Calu3 (cell line): Measurements from ENCODE around the gene SND1. TPM values are rescaled to one million over a fixed set of nuclear protein-coding genes. Genes with fewer than 3 reads are reported as not detected.

Experiments
- BruUV-seq: library from RNA; stranded (reverse); fragments of 400-500 nt; replicated peaks from 2 replicates; lab custom pipeline; 2021; lab: Mats Ljungman, UMichigan
- CTCF ChIA-PET: fragments of 300-600 bp; sonication (Branson Sonifier 250); formaldehyde crosslinking; loops from one replicate; lab custom pipeline; 2022; ENCODE audit warnings: antibody characterized with exemption; lab: Charles Lee
- DNase-seq: peaks from one replicate; pipeline ENCODE4 v3.0.0; 2022
- H3K27ac Mint-ChIP-seq: one replicate; pipeline ENCODE4 v1.8.0; 2022; ENCODE audit warnings: mixed read lengths; ENCODE audit not compliant: unreplicated experiment
- H3K27me3 Mint-ChIP-seq: one replicate; pipeline ENCODE4 v1.8.0; 2022; ENCODE audit warnings: mixed read lengths; ENCODE audit not compliant: unreplicated experiment
- H3K36me3 Mint-ChIP-seq: one replicate; pipeline ENCODE4 v1.8.0; 2022; ENCODE audit warnings: mild to moderate bottlenecking, moderate library complexity, mixed read lengths; ENCODE audit not compliant: insufficient read depth, unreplicated experiment
- H3K4me1 Mint-ChIP-seq: one replicate; pipeline ENCODE4 v1.8.0; 2022; ENCODE audit warnings: mild to moderate bottlenecking, low read depth, mixed read lengths; ENCODE audit not compliant: unreplicated experiment
- H3K4me3 Mint-ChIP-seq: one replicate; pipeline ENCODE4 v1.8.0; 2022; ENCODE audit warnings: mild to moderate bottlenecking, low read depth, moderate library complexity, mixed read lengths; ENCODE audit not compliant: unreplicated experiment
- H3K9me3 Mint-ChIP-seq: one replicate; pipeline ENCODE4 v1.8.0; 2022; ENCODE audit warnings: low read depth, mixed read lengths; ENCODE audit not compliant: unreplicated experiment
- CTCF ChIP-seq: fragments of 200-600 bp; IDR thresholded peaks from one replicate; pipeline ENCODE4 v1.8.0; 2022; ENCODE audit warnings: antibody characterized with exemption; ENCODE audit not compliant: unreplicated experiment
- intact Hi-C: fragments of 100-400 bp; cut with micrococcal nuclease; formaldehyde crosslinking; loops from one replicate; pipeline ENCODE4 v1.10.0; 2022; ENCODE audit not compliant: unreplicated experiment
- total RNA-seq: library from RNA; stranded (reverse); gene quantifications from 2 replicates; pipeline ENCODE4 v1.2.3, GENCODE V29; 2022

Gene SND1
- total RNA-seq, 1 experiment from 2014 or later, result 205 TPM

DNA sequence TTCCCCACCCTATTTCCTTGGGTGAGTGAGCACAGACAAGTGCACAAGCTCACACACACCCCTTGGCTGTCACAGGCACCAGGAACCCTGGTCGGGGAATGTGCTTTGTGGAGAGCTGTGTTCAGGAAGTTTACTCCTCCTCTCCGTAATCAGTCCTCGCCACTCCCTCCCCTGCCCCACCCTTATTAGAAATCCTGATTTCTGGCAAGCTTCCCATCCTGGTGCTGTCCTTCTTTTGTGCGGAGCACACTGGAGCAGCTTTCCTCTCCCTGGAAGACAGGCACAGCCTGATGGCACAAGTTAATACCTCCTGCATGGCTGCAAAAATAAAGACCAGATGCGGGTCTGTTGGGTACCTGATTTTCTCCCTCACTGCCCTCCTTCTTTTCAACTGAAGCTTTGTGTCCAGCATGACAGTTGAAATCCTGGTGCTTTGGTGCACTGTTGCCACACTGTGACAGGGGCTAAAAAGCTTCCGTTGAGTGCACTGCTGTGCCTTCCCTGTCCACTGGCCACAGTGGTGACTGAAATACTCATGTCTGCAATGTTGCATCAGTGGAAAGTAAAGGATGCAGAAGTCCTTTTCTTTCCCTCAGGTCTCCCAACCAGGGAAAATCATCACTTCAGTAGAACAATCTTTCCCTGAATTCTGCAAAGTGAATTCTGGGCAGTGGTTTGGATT lies 324.2 kb downstream of the SND1 start:
- Mint-ChIP-seq H3K9me3 (peaks cover 16% of the 10 kb centered on the region), H3K27me3 (no peaks in the 10 kb centered on the region), H3K36me3 (peaks cover 30% of the 10 kb centered on the region), H3K4me1 (peaks cover 41% of the 10 kb centered on the region), H3K27ac (peak overlapping the region; percentile 25), H3K4me3 (no peak overlapping the region)
- no TSS peak for BruUV-seq
- DNase-seq, result peak; percentile 30
- TF ChIP-seq CTCF, result no peak
- CTCF ChIA-PET, result no interaction called here
- intact Hi-C loops, result no loop called here

- H3K27ac Mint-ChIP-seq, result peak overlapping the region; percentile 9
- CTCF ChIA-PET, result no interaction called here
- no peak for DNase-seq
- H3K4me1 Mint-ChIP-seq, result peaks cover 41% of the 10 kb centered on the region
- peaks cover 16% of the 10 kb centered on the region for H3K9me3 Mint-ChIP-seq
- no peak for TF ChIP-seq CTCF
- intact Hi-C loops, result no loop called here
- no peak overlapping the region for H3K4me3 Mint-ChIP-seq
- no peaks in the 10 kb centered on the region for H3K27me3 Mint-ChIP-seq
- BruUV-seq, result no TSS peak
- peaks cover 30% of the 10 kb centered on the region for H3K36me3 Mint-ChIP-seq
Measured at GRCh38 chr7:127976738-127977120, 324.7 kb downstream of the SND1 start.

DNA sequence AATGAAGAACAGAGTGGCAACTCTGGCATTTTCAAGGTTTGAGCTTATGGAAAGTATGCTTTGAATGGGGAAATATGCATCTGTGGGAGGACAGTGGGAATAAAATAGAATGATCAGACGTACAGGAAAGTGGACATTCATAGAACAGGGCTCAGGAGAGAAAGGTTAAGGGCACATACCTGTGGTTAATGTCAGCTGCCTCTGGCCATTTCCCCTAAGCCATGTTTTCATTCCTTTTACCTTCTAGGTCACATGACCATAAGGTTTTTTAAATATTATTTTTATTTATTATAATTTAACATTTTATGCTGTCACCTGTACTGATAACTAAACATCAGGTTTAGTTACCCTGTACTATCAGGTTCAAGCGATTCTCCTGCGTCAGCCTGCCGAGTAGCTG lies 326.4 kb downstream of the SND1 start:
- intact Hi-C loops, result no loop called here

GRCh38 chr7:127979113-127979727 lies 327.2 kb downstream of the SND1 start:
- H3K27me3 Mint-ChIP-seq, result no peaks in the 10 kb centered on the region
- H3K27ac Mint-ChIP-seq, result peak overlapping the region; percentile 66
- H3K9me3 Mint-ChIP-seq, result peaks cover 16% of the 10 kb centered on the region
- H3K4me1 Mint-ChIP-seq, result peaks cover 64% of the 10 kb centered on the region
- CTCF ChIA-PET, result interaction anchor here (0.6 kb wide), 1 partner anchor 50 kb away, joined by 3 read pairs; no protein-coding TSS in a partner anchor
- no TSS peak for BruUV-seq
- peaks cover 30% of the 10 kb centered on the region for H3K36me3 Mint-ChIP-seq
- TF ChIP-seq CTCF, result no peak
- intact Hi-C loops, result no loop called here
- DNase-seq, result peak; percentile 26
- no peak overlapping the region for H3K4me3 Mint-ChIP-seq

More for the DNA sequence above, 326.4 kb downstream of the SND1 start:
- H3K36me3 Mint-ChIP-seq, result peaks cover 30% of the 10 kb centered on the region
- H3K4me1 Mint-ChIP-seq, result peaks cover 56% of the 10 kb centered on the region
- no peak overlapping the region for H3K4me3 Mint-ChIP-seq
- peak overlapping the region; percentile 9 for H3K27ac Mint-ChIP-seq
- H3K27me3 Mint-ChIP-seq, result no peaks in the 10 kb centered on the region
- no TSS peak for BruUV-seq
- peaks cover 16% of the 10 kb centered on the region for H3K9me3 Mint-ChIP-seq
- CTCF ChIA-PET, result no interaction called here
- TF ChIP-seq CTCF, result no peak
- no peak for DNase-seq
